Endodermal cell (in vitro differentiated cells): ENCODE results near the gene DERL3. TPM values are rescaled to one million over a fixed set of nuclear protein-coding genes. Genes with fewer than 3 reads are reported as not detected.

Experiments used
- DNase-seq: peaks from one replicate; pipeline ENCODE4 v3.0.0-alpha.2; 2017
- H3K27ac ChIP-seq: 2 replicates; pipeline ENCODE4 v1.5.1; 2013; ENCODE audit warnings: mild to moderate bottlenecking, low read depth, low read length, moderate library complexity
- H3K27me3 ChIP-seq: 2 replicates; pipeline ENCODE4 v1.6.1; 2013; ENCODE audit warnings: mild to moderate bottlenecking, low read length, moderate library complexity; ENCODE audit not compliant: insufficient read depth, control insufficient read depth, poor library complexity, severe bottlenecking
- H3K36me3 ChIP-seq: 2 replicates; pipeline ENCODE4 v1.7.0; 2013; ENCODE audit warnings: mild to moderate bottlenecking, low read length, moderate library complexity; ENCODE audit not compliant: control insufficient read depth, insufficient read depth
- H3K4me1 ChIP-seq: one replicate; pipeline ENCODE4 v1.7.0; 2013; ENCODE audit warnings: low read length; ENCODE audit not compliant: control insufficient read depth, insufficient read depth
- H3K4me3 ChIP-seq: 2 replicates; pipeline ENCODE4 v1.5.1; 2013; ENCODE audit warnings: mild to moderate bottlenecking, low read length, moderate library complexity
- H3K9ac ChIP-seq: 2 replicates; pipeline ENCODE4 v1.6.1; 2013; ENCODE audit warnings: mild to moderate bottlenecking, low read length, moderate library complexity; ENCODE audit not compliant: poor library complexity, severe bottlenecking; ENCODE audit errors: extremely low read depth
- H3K9me3 ChIP-seq: 2 replicates; pipeline ENCODE4 v1.6.1; 2013; ENCODE audit warnings: mild to moderate bottlenecking, low read length, moderate library complexity; ENCODE audit not compliant: control insufficient read depth
- H3K27ac Mint-ChIP-seq: 2 replicates; pipeline ENCODE4 v1.8.0; 2020; ENCODE audit warnings: mixed read lengths
- H3K27me3 Mint-ChIP-seq: 2 replicates; pipeline ENCODE4 v1.8.0; 2021; ENCODE audit warnings: mild to moderate bottlenecking, mixed read lengths; ENCODE audit not compliant: insufficient read depth
- H3K36me3 Mint-ChIP-seq: 2 replicates; pipeline ENCODE4 v1.8.0; 2020; ENCODE audit warnings: low read depth, mixed read lengths
- H3K4me1 Mint-ChIP-seq: 2 replicates; pipeline ENCODE4 v1.8.0; 2020; ENCODE audit warnings: mixed read lengths
- H3K4me3 Mint-ChIP-seq: 2 replicates; pipeline ENCODE4 v1.8.0; 2020; ENCODE audit warnings: mild to moderate bottlenecking, moderate library complexity, mixed read lengths
- H3K9me3 Mint-ChIP-seq: 2 replicates; pipeline ENCODE4 v1.8.0; 2020; ENCODE audit warnings: mild to moderate bottlenecking, mixed read lengths
- CTCF ChIP-seq: fragments of 200-600 bp; sonication (generic); conservative IDR thresholded peaks from 2 replicates; pipeline ENCODE4 v1.5.0; 2021; ENCODE audit warnings: antibody characterized with exemption, mild to moderate bottlenecking
- WGBS, 2 experiments: methylation state at CpG; one replicate each; pipeline versions ENCODE4 v1.1.5 to v1.1.7; 2013; ENCODE audit warnings: missing lambda C conversion rate in 2 of 2, mixed read lengths in 1 of 2; ENCODE audit not compliant: insufficient coverage in 1 of 2, insufficient read length in 1 of 2; 5-methylcytosine and 5-hydroxymethylcytosine counted together
- total RNA-seq, 2 donors: library from RNA; stranded (reverse); fragmentation: NEBNext Ultra II Directional in 1 of 2; extraction: Animal tissue kit (Norgen Biotek cat#: 25700) in 1 of 2; gene quantifications; 2 replicates in 1 of 2; 3 replicates in 1 of 2; pipeline ENCODE4 v1.2.1, GENCODE V29; 2021

The DERL3 gene
- total RNA-seq, 2 donors from 2014 or later = 6.3 to 7.6 TPM

GRCh38 chr22:23857606-23858483 is 19.0 kb upstream of the DERL3 start, which contains the start of gene SLC2A11:
Gene SLC2A11, plus strand, starts transcription at chr22:23857875. Its CDS starts 125 bp downstream, at chr22:23858000.
- Histone ChIP-seq H3K36me3 (no peaks in the 10 kb centered on the region), H3K4me3 (peak within 1 kb of the TSS; percentile 95), H3K27me3 (no peaks in the 10 kb centered on the region), H3K4me1 (peaks cover 5% of the 10 kb centered on the region), H3K9ac (peak within 1 kb of the TSS; percentile 60), H3K27ac (peak within 1 kb of the TSS; percentile 86), H3K9me3 (no peaks in the 10 kb centered on the region)
- Mint-ChIP-seq H3K27me3 (no peaks in the 10 kb centered on the region), H3K27ac (peak within 1 kb of the TSS; percentile 97), H3K4me1 (peaks cover 16% of the 10 kb centered on the region), H3K4me3 (peak within 1 kb of the TSS; percentile 80), H3K36me3 (peaks cover 2% of the 10 kb centered on the region), H3K9me3 (no peaks in the 10 kb centered on the region)
- TF ChIP-seq CTCF = peak; percentile 47
- WGBS, 2 experiments = 0% methylated on average over 51 to 60 of the region's 60 CpGs
- peak; percentile 99 for DNase-seq

- peak; percentile 48 for TF ChIP-seq CTCF
- peak overlapping the region; percentile 80 for H3K4me3 Mint-ChIP-seq
- Histone ChIP-seq H3K9me3 (no peaks in the 10 kb centered on the region), H3K27ac (peak overlapping the region; percentile 86), H3K4me1 (peaks cover 5% of the 10 kb centered on the region), H3K9ac (peak overlapping the region; percentile 57), H3K27me3 (no peaks in the 10 kb centered on the region), H3K4me3 (peak overlapping the region; percentile 95), H3K36me3 (no peaks in the 10 kb centered on the region)
- WGBS, 2 experiments = 3% methylated on average over 18 to 54 of the region's 58 CpGs
- peak; percentile 87 for DNase-seq
- no peaks in the 10 kb centered on the region for H3K27me3 Mint-ChIP-seq
- peak overlapping the region; percentile 97 for H3K27ac Mint-ChIP-seq
- peaks cover 16% of the 10 kb centered on the region for H3K4me1 Mint-ChIP-seq
- H3K9me3 Mint-ChIP-seq = no peaks in the 10 kb centered on the region
- H3K36me3 Mint-ChIP-seq = no peaks in the 10 kb centered on the region
Measured at GRCh38 chr22:23856721-23857605, 18.2 kb upstream of the DERL3 start.

GRCh38 chr22:23850136-23850611 is 11.4 kb upstream of the DERL3 start:
- H3K4me1 ChIP-seq = no peaks in the 10 kb centered on the region
- no peaks in the 10 kb centered on the region for H3K36me3 Mint-ChIP-seq
- no peak for DNase-seq
- H3K4me3 ChIP-seq = no peak overlapping the region
- H3K27me3 Mint-ChIP-seq = peaks cover 11% of the 10 kb centered on the region
- WGBS, 2 experiments = 95% methylated on average over 14 to 16 of the region's 16 CpGs
- no peak overlapping the region for H3K9ac ChIP-seq
- no peaks in the 10 kb centered on the region for H3K9me3 ChIP-seq
- H3K27me3 ChIP-seq = no peaks in the 10 kb centered on the region
- no peaks in the 10 kb centered on the region for H3K9me3 Mint-ChIP-seq
- H3K4me1 Mint-ChIP-seq = peaks cover 10% of the 10 kb centered on the region
- no peak overlapping the region for H3K27ac Mint-ChIP-seq
- H3K36me3 ChIP-seq = no peaks in the 10 kb centered on the region
- no peak overlapping the region for H3K27ac ChIP-seq
- H3K4me3 Mint-ChIP-seq = no peak overlapping the region
- TF ChIP-seq CTCF = no peak
